ENCODE data around the gene SELENON.

DNA sequence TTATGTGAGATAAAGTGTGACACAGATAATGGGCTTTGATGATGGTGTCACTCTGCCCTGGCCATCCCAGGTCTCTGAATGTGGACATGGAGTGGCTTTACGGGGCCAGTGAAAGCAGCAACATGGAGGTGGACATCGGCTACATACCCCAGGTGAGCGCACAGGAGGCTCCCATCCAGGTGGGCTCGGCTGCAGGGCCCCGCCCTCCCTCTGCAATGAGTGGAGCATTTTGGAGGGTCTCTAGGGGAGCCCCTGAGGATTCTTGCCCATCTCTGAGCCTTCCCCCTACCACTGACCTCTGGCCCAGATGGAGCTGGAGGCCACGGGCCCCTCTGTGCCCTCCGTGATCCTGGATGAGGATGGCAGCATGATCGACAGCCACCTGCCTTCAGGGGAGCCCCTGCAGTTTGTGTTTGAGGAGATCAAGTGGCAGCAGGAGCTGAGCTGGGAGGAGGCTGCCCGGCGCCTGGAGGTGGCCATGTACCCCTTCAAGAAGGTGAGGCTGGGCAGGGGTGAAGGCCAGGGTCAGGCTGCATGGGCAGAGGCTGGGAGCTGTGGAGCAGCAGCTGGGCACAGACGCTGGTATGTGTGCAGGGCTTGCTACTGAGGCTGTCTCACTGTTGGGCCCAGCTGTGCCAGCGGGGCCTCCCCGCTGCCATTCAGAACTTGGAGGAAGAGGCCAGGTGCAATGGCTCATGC, 11.5 kb downstream of the SELENON start:
- no peak for TF ChIP-seq CEBPB (IDR thresholded peaks at IDR 0.05; ENCODE audit: low read depth, low read length)
- TF ChIP-seq, protein P1, sequence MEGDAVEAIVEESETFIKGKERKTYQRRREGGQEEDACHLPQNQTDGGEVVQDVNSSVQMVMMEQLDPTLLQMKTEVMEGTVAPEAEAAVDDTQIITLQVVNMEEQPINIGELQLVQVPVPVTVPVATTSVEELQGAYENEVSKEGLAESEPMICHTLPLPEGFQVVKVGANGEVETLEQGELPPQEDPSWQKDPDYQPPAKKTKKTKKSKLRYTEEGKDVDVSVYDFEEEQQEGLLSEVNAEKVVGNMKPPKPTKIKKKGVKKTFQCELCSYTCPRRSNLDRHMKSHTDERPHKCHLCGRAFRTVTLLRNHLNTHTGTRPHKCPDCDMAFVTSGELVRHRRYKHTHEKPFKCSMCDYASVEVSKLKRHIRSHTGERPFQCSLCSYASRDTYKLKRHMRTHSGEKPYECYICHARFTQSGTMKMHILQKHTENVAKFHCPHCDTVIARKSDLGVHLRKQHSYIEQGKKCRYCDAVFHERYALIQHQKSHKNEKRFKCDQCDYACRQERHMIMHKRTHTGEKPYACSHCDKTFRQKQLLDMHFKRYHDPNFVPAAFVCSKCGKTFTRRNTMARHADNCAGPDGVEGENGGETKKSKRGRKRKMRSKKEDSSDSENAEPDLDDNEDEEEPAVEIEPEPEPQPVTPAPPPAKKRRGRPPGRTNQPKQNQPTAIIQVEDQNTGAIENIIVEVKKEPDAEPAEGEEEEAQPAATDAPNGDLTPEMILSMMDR (conservative IDR thresholded peaks at IDR 0.05; ENCODE audit: low read depth, low read length) = no peak
- no peak for TF ChIP-seq CHD1 (IDR thresholded peaks at IDR 0.05; ENCODE audit: low read depth, low read length)
- TF ChIP-seq POLR2A (IDR thresholded peaks at IDR 0.05; ENCODE audit: low read depth, low read length) = no peak
- no peak for TF ChIP-seq BHLHE40 (IDR thresholded peaks at IDR 0.05; ENCODE audit: low read depth, low read length)
- TF ChIP-seq, protein P2, sequence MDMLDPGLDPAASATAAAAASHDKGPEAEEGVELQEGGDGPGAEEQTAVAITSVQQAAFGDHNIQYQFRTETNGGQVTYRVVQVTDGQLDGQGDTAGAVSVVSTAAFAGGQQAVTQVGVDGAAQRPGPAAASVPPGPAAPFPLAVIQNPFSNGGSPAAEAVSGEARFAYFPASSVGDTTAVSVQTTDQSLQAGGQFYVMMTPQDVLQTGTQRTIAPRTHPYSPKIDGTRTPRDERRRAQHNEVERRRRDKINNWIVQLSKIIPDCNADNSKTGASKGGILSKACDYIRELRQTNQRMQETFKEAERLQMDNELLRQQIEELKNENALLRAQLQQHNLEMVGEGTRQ (IDR thresholded peaks at IDR 0.05; ENCODE audit: low read depth, low read length) = no peak
- no peak for TF ChIP-seq RAD21 (IDR thresholded peaks at IDR 0.05; ENCODE audit: low read length)
- TF ChIP-seq RCOR1 (IDR thresholded peaks at IDR 0.05; ENCODE audit: insufficient replicate concordance, low read length) = no peak
- no peak for TF ChIP-seq MAZ (IDR thresholded peaks at IDR 0.05; ENCODE audit: borderline replicate concordance, low read depth, low read length)
- TF ChIP-seq RFX5 (IDR thresholded peaks at IDR 0.05; ENCODE audit: low read depth, low read length) = no peak
- TF ChIP-seq SMC3 (IDR thresholded peaks at IDR 0.05; ENCODE audit: low read depth, low read length) = no peak
- TF ChIP-seq, protein P3, sequence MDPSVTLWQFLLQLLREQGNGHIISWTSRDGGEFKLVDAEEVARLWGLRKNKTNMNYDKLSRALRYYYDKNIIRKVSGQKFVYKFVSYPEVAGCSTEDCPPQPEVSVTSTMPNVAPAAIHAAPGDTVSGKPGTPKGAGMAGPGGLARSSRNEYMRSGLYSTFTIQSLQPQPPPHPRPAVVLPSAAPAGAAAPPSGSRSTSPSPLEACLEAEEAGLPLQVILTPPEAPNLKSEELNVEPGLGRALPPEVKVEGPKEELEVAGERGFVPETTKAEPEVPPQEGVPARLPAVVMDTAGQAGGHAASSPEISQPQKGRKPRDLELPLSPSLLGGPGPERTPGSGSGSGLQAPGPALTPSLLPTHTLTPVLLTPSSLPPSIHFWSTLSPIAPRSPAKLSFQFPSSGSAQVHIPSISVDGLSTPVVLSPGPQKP (IDR thresholded peaks at IDR 0.05; ENCODE audit: borderline replicate concordance, low read depth, low read length) = no peak
- no peak for TF ChIP-seq MXI1 (IDR thresholded peaks at IDR 0.05; ENCODE audit: borderline replicate concordance, low read depth, low read length)
